ENCODE results near the gene TMEM213. TPM values are rescaled to one million over a fixed set of nuclear protein-coding genes. Genes with fewer than 3 reads are reported as not detected.

TMEM213 gene
- total RNA-seq, 1 donor from 2014 or later = 1.9 TPM

- DNase-seq (no peak), ATAC-seq (no peak)
- Histone ChIP-seq H3K9me3 (no peaks in the 10 kb centered on the region), H3K4me1 (no peaks in the 10 kb centered on the region), H3K27me3 (ENCODE audit: low read depth) (no peaks in the 10 kb centered on the region), H3K36me3 (peaks cover 6% of the 10 kb centered on the region), H3K4me3 (no peak overlapping the region), H3K27ac (no peak overlapping the region)
- intact Hi-C loops (cut with DNase I) = no loop called here
- no peak for TF ChIP-seq CTCF (IDR thresholded peaks at IDR 0.05)
Measured at GRCh38 chr7:138876326-138876725, 78.5 kb downstream of the TMEM213 start.

- H3K27me3 ChIP-seq (ENCODE audit: low read depth) = no peaks in the 10 kb centered on the region
Measured at GRCh38 chr7:138878051-138878450, 80.3 kb downstream of the TMEM213 start.

GRCh38 chr7:138878856-138879255 is 81.1 kb downstream of the TMEM213 start:
- DNase-seq = no peak
- H3K27me3 ChIP-seq (ENCODE audit: low read depth) = no peaks in the 10 kb centered on the region

More at GRCh38 chr7:138878051-138878450, 80.3 kb downstream of the TMEM213 start:
- Histone ChIP-seq H3K4me3 (no peak overlapping the region), H3K27ac (no peak overlapping the region), H3K9me3 (no peaks in the 10 kb centered on the region), H3K36me3 (peaks cover 6% of the 10 kb centered on the region), H3K4me1 (no peaks in the 10 kb centered on the region)
- DNase-seq (no peak), ATAC-seq (no peak)
- no peak for TF ChIP-seq CTCF (IDR thresholded peaks at IDR 0.05)
- intact Hi-C loops (cut with DNase I) = no loop called here

GRCh38 chr7:138879356-138879755 is 81.6 kb downstream of the TMEM213 start:
- no peak for ATAC-seq
- intact Hi-C loops (cut with DNase I) = no loop called here
- H3K4me1 ChIP-seq = no peaks in the 10 kb centered on the region
- no peak overlapping the region for H3K27ac ChIP-seq
- no peak for TF ChIP-seq CTCF (IDR thresholded peaks at IDR 0.05)
- no peaks in the 10 kb centered on the region for H3K27me3 ChIP-seq (ENCODE audit: low read depth)
- no peaks in the 10 kb centered on the region for H3K9me3 ChIP-seq
- H3K4me3 ChIP-seq = no peak overlapping the region
- no peak for DNase-seq
- peaks cover 6% of the 10 kb centered on the region for H3K36me3 ChIP-seq

More at GRCh38 chr7:138878856-138879255, 81.1 kb downstream of the TMEM213 start:
- Histone ChIP-seq H3K4me3 (no peak overlapping the region), H3K27ac (no peak overlapping the region), H3K9me3 (no peaks in the 10 kb centered on the region), H3K4me1 (no peaks in the 10 kb centered on the region), H3K36me3 (peaks cover 6% of the 10 kb centered on the region)
- intact Hi-C loops (cut with DNase I) = no loop called here
- TF ChIP-seq CTCF (IDR thresholded peaks at IDR 0.05) = no peak
- no peak for ATAC-seq

GRCh38 chr7:138880881-138881578 is 83.2 kb downstream of the TMEM213 start:
- no peak for TF ChIP-seq CTCF (IDR thresholded peaks at IDR 0.05)
- intact Hi-C loops (cut with DNase I) = no loop called here
- ATAC-seq (no peak), DNase-seq (no peak)
- peaks cover 6% of the 10 kb centered on the region for H3K36me3 ChIP-seq
- no peaks in the 10 kb centered on the region for H3K4me1 ChIP-seq
- no peak overlapping the region for H3K4me3 ChIP-seq
- H3K27me3 ChIP-seq (ENCODE audit: low read depth) = no peaks in the 10 kb centered on the region
- no peaks in the 10 kb centered on the region for H3K9me3 ChIP-seq
- H3K27ac ChIP-seq = no peak overlapping the region

All from lower lobe of right lung (tissue), 2 donors.